ENCODE data around the gene CMTM6. TPM values are rescaled to one million over a fixed set of nuclear protein-coding genes. Genes with fewer than 3 reads are reported as not detected.

CMTM6 gene
- polyA plus RNA-seq, 3 donors from 2014 or later, result 92.6 to 153 (median 114) TPM

Other genes starting within 250 kb of the CMTM6 start
- 10 to 100 TPM; 16.8 to 29.8 (median 28.2) TPM for gene CMTM7, start 111.0 kb downstream of the CMTM6 start, polyA plus RNA-seq
- 10 to 100 TPM; 25.4 to 30.8 (median 26.8) TPM for gene DYNC1LI1, start 68.0 kb upstream of the CMTM6 start, polyA plus RNA-seq
- 10 to 100 TPM; 23.6 to 36.7 (median 26.6) TPM for gene CNOT10, start 182.3 kb upstream of the CMTM6 start, polyA plus RNA-seq